Measurements from ENCODE around the gene LRRC25. TPM values are rescaled to one million over a fixed set of nuclear protein-coding genes. Genes with fewer than 3 reads are reported as not detected.
A peak's percentile ranks its signal among the peaks of the same experiment; 100 is the strongest.

LRRC25 gene
- total and polyA plus RNA-seq, 7 experiments from 2014 or later = 0.15 to 68.6 (median 0.76) TPM

DNA sequence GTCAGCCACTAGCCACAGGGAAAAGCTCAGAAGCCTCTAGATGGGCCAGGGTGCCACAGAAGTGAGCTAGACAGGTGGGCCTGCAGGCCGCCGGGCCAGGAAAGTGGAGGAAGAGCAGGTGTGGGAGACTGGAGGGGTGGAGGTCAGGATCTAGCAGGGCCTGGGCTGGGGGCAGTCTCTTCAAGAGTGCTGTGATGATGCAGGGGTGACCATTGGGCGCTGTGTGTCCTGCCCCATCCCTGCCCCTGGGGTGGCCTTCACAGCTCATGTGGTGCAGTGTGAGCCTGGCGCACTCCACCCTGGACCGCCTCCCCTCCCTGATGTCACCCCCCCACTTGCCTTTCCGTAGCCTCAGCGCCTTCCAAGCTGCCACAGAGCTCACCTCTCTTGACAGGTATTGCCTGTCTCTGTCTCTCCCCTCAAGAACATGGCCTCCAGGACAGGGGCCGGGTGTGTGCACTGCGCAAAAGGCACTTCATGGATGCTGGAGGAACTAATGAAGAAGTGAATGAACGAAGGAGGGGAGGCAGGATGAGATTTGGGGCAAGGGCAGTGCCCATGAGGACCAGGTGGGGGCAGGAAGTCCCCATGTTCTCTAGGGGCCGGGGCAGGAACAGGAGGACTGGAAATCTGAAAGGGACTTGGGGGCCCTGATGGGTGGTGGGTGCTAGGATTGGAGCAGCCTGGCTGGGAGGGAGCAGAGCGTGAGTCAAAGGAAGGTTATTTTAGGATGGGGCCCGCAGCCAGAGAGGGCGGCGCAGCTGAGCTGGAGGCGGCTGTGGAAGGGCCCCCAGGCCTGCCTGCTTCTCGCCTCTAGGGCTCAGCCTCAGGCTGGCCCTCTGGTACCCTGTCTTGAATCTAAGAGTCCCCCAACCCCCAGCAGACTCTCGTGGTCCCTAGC lies 28.3 kb upstream of the LRRC25 start:
- H3K9me3 ChIP-seq (ENCODE audit: control insufficient read depth in 2 of 3, low read length in 3 of 3) = no peaks in the 10 kb centered on the region
- Mint-ChIP-seq H3K4me1 (peaks cover 27 to 60% (median 46%) of the 10 kb centered on the region in 7 donors), H3K36me3 (peaks cover 0 to 6% (median 0%) of the 10 kb centered on the region in 5 donors), H3K27ac (peak overlapping the region in 8 of 9 donors; percentile 13 to 83 (median 55)), H3K27me3 (no peaks in the 10 kb centered on the region), H3K9me3 (no peaks in the 10 kb centered on the region), H3K4me3 (peak overlapping the region in 2 of 10 donors; percentile 22 to 27)
- peaks cover 33 to 63% of the 10 kb centered on the region in 2 donors for H3K4me1 ChIP-seq (ENCODE audit: control insufficient read depth in 2 of 2, insufficient read depth in 2 of 2, low read length in 2 of 2)
- ChIA-PET POLR2A (no interaction called here), CTCF (interaction anchor here (1.2 kb wide), 1 partner anchor 37 kb away, joined by 3 read pairs; no protein-coding TSS in a partner anchor)
- no peak for DNase-seq
- H3K4me3 ChIP-seq (ENCODE audit: low read length) = no peak overlapping the region
- H3K36me3 ChIP-seq (ENCODE audit: control insufficient read depth in 2 of 3, insufficient read depth in 3 of 3, low read length in 3 of 3) = no peaks in the 10 kb centered on the region
- ATAC-seq = no peak
- no peaks in the 10 kb centered on the region for H3K27me3 ChIP-seq (ENCODE audit: control insufficient read depth in 2 of 2, insufficient read depth in 2 of 2, low read length in 2 of 2)
- intact Hi-C loops (cut with micrococcal nuclease) = no loop called here
- peak overlapping the region; percentile 21 for H3K27ac ChIP-seq (ENCODE audit: low read depth, low read length)

DNA sequence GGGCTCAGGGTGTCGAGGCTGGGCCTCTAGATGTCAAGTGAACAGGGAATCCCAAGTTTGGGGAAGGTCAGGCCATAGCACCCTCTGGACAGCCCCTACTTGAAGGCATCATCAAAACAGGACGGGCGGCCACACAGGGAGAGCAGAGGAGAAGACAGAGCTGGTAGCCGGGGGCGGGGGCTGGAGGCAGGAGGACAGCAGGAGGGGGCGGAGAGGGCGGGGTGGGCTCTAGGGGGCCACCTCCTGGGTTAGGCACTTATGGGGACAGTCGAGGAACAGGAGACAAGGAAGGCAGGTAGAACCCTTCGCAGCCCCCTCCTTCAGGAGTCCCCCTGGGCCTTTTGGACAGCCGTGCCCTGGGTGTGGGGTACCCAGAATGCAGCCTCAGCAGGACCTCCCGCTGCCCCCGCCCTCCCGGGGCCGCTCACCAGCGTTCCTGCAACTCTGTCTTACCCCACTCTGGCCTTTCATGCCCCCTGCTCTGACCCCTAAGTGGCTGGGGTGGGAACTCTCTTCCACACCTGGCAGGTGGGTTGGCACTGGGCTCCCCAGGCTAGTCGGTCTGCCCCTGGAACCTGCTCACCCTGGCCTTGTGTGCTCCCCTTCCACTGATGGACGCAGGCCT lies 27.6 kb upstream of the LRRC25 start:
- Mint-ChIP-seq H3K27me3 (no peaks in the 10 kb centered on the region), H3K9me3 (no peaks in the 10 kb centered on the region), H3K4me1 (peaks cover 27 to 62% (median 49%) of the 10 kb centered on the region in 7 donors), H3K27ac (peak overlapping the region in 3 of 9 donors; percentile 26 to 62 (median 45)), H3K36me3 (peaks cover 0 to 8% (median 0%) of the 10 kb centered on the region in 5 donors), H3K4me3 (no peak overlapping the region)
- Histone ChIP-seq H3K27ac (ENCODE audit: low read depth, low read length) (no peak overlapping the region), H3K9me3 (ENCODE audit: control insufficient read depth in 2 of 3, low read length in 3 of 3) (no peaks in the 10 kb centered on the region), H3K4me1 (ENCODE audit: control insufficient read depth in 2 of 2, insufficient read depth in 2 of 2, low read length in 2 of 2) (peaks cover 27 to 60% of the 10 kb centered on the region in 2 donors), H3K27me3 (ENCODE audit: control insufficient read depth in 2 of 2, insufficient read depth in 2 of 2, low read length in 2 of 2) (no peaks in the 10 kb centered on the region), H3K36me3 (ENCODE audit: control insufficient read depth in 2 of 3, insufficient read depth in 3 of 3, low read length in 3 of 3) (no peaks in the 10 kb centered on the region), H3K4me3 (ENCODE audit: low read length) (no peak overlapping the region)
- ChIA-PET CTCF (interaction anchor here (1.1 kb wide), 1 partner anchor 14 kb away, joined by 3 read pairs; no protein-coding TSS in a partner anchor), POLR2A (interaction anchor here (1.2 kb wide), 1 partner anchor 12 kb away, joined by 4 read pairs; no protein-coding TSS in a partner anchor)
- ATAC-seq (no peak), DNase-seq (no peak)
- intact Hi-C loops (cut with micrococcal nuclease) = no loop called here

DNA sequence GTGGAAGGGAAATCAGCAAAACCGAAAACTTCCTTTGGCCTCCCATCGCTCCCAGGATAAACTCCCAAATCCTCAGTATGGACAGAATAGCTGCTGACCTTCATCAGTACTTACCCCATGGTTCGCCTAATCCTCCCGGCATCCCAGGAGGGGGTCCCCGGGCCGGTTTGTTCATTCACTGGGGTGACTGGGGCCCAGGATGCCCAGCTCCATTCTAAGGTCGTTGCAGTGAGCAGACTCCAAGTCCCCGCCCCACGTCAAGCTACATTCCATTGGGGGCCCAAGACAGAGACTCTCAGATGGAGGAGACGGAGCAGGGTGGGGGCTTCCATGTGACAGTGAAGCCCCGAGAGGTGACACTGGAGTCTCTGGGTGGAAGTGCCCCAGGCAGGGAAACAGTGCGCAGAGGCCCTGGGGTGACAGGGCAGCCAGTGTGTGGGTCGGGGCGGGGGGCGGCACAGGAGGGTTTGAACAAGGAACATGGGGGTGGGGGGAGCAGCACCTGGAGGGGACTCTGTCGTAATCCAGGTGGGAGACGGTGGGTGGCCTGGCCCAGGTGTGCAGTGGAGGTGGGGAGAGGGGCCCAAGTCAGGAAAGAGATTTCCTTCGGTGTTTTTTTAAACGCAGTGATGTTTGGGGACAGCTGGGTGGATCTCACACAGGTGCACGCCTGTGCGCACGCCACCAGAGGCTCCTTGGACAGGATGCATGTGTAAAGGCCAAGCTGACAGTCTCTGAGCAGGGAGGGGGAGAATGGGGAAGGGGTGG lies 26.9 kb upstream of the LRRC25 start:
- no peaks in the 10 kb centered on the region for H3K9me3 Mint-ChIP-seq
- intact Hi-C loops (cut with micrococcal nuclease) = no loop called here
- no peak overlapping the region for H3K27ac ChIP-seq (ENCODE audit: low read depth, low read length)
- no peak for DNase-seq
- H3K4me1 Mint-ChIP-seq = peaks cover 27 to 57% (median 44%) of the 10 kb centered on the region in 7 donors
- peaks cover 21 to 55% of the 10 kb centered on the region in 2 donors for H3K4me1 ChIP-seq (ENCODE audit: control insufficient read depth in 2 of 2, insufficient read depth in 2 of 2, low read length in 2 of 2)
- no peaks in the 10 kb centered on the region for H3K36me3 ChIP-seq (ENCODE audit: control insufficient read depth in 2 of 3, insufficient read depth in 3 of 3, low read length in 3 of 3)
- CTCF ChIA-PET = interaction anchor here (0.6 to 1.1 kb wide), 2 partner anchors 13 to 30 kb away, joined by 3 read pairs; no protein-coding TSS in a partner anchor
- no peaks in the 10 kb centered on the region for H3K27me3 Mint-ChIP-seq
- H3K27me3 ChIP-seq (ENCODE audit: control insufficient read depth in 2 of 2, insufficient read depth in 2 of 2, low read length in 2 of 2) = no peaks in the 10 kb centered on the region
- H3K36me3 Mint-ChIP-seq = peaks cover 0 to 8% (median 0%) of the 10 kb centered on the region in 5 donors
- no peak overlapping the region for H3K4me3 ChIP-seq (ENCODE audit: low read length)
- no peak for ATAC-seq
- H3K4me3 Mint-ChIP-seq = peak overlapping the region in 1 of 10 donors; percentile 14
- H3K9me3 ChIP-seq (ENCODE audit: control insufficient read depth in 2 of 3, low read length in 3 of 3) = no peaks in the 10 kb centered on the region
- POLR2A ChIA-PET = interaction anchor here (1.2 kb wide), 1 partner anchor 13 kb away, joined by 4 read pairs; no protein-coding TSS in a partner anchor
- H3K27ac Mint-ChIP-seq = peak overlapping the region in 2 of 9 donors; percentile 32 to 42

DNA sequence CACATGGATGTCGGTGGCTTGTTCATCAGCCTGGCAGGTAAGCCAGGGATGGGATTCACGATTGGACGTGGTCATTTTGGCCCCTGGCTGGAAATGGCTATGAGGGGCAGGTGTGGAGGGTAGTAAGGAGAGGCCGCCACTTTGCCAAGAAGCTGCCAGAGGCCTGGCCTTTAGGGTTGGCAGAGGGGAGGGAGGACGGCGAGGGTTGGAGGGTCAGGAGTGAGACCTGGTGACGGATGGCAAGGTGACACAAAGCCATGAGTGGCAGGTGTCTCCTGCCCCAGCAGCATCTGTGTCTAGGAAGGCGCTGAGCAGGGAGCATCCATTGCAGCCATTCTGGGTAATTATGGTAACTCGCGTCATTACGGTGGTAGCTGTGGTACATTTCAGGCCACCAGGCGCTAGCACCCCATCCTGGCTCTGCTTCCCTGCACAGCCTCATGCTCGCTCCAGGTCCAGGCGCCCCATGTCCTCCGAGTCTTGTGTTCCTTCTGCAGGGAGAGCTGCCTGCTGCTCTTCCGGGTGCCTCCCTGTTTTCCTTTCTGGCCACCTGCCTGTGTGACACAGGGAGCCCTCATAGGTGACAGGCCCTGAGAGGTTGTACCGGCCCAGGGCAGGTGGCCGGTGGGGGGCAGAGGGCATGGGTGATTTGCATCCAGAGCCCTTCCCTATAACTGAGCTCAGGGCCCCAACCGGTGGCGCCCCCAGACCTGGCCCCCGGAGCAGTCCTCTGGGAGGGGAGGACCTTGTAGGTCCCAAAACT lies 26.0 kb upstream of the LRRC25 start:
- Histone ChIP-seq H3K9me3 (ENCODE audit: control insufficient read depth in 2 of 3, low read length in 3 of 3) (no peaks in the 10 kb centered on the region), H3K4me1 (ENCODE audit: control insufficient read depth in 2 of 2, insufficient read depth in 2 of 2, low read length in 2 of 2) (peaks cover 27 to 56% of the 10 kb centered on the region in 2 donors), H3K27me3 (ENCODE audit: control insufficient read depth in 2 of 2, insufficient read depth in 2 of 2, low read length in 2 of 2) (peaks cover 0 to 2% of the 10 kb centered on the region in 2 donors), H3K36me3 (ENCODE audit: control insufficient read depth in 2 of 3, insufficient read depth in 3 of 3, low read length in 3 of 3) (no peaks in the 10 kb centered on the region), H3K27ac (ENCODE audit: low read depth, low read length) (no peak overlapping the region), H3K4me3 (ENCODE audit: low read length) (no peak overlapping the region)
- intact Hi-C loops (cut with micrococcal nuclease) = no loop called here
- ATAC-seq (no peak), DNase-seq (no peak)
- Mint-ChIP-seq H3K27ac (peak overlapping the region in 2 of 9 donors; percentile 60 to 90), H3K9me3 (no peaks in the 10 kb centered on the region), H3K4me3 (peak overlapping the region in 3 of 10 donors; percentile 47 to 92 (median 62)), H3K36me3 (peaks cover 0 to 8% (median 0%) of the 10 kb centered on the region in 5 donors), H3K27me3 (peaks cover 0 to 2% (median 0%) of the 10 kb centered on the region in 5 donors), H3K4me1 (peaks cover 32 to 63% (median 50%) of the 10 kb centered on the region in 7 donors)
- POLR2A ChIA-PET = interaction anchor here (0.8 to 1.2 kb wide), 2 partner anchors 14 to 277 kb away, joined by 3 to 4 read pairs; no protein-coding TSS in a partner anchor
- CTCF ChIA-PET = no interaction called here

DNA sequence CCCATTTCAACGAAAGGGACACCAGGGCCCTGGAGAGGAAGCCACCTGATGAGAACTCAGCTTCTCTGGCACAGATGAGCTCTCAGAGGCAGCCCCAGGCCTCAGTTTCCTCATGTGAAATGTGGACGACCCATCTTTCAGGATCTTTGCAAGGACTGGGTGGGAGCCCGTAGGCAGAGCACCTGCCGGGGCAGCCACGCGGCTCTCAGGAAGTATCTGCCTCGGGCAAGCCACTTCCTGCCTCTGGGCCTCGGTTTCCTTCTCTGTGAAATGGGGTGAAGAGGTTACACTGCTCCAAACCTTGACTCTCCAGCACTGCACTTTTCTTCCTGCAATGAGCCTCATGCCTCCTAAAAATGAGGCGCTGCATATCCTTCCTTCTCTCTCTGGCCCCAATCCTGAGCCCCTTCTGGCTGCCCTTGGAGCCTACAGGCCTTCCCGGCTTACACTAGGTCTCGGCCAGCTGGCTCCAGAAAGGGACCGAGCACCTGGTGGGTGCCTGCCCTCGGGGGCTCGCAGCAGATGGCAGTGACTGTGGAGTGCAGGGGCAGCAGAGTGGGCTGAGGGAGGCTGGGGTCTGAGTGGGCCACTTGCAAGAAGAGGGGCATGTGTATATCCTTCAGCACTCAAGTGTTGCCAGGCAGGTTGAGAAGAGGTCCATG lies 25.2 kb upstream of the LRRC25 start:
- Histone ChIP-seq H3K36me3 (ENCODE audit: control insufficient read depth in 2 of 3, insufficient read depth in 3 of 3, low read length in 3 of 3) (no peaks in the 10 kb centered on the region), H3K4me3 (ENCODE audit: low read length) (no peak overlapping the region), H3K27me3 (ENCODE audit: control insufficient read depth in 2 of 2, insufficient read depth in 2 of 2, low read length in 2 of 2) (peaks cover 0 to 3% of the 10 kb centered on the region in 2 donors), H3K4me1 (ENCODE audit: control insufficient read depth in 2 of 2, insufficient read depth in 2 of 2, low read length in 2 of 2) (peaks cover 35 to 58% of the 10 kb centered on the region in 2 donors), H3K27ac (ENCODE audit: low read depth, low read length) (no peak overlapping the region), H3K9me3 (ENCODE audit: control insufficient read depth in 2 of 3, low read length in 3 of 3) (no peaks in the 10 kb centered on the region)
- intact Hi-C loops (cut with micrococcal nuclease) = no loop called here
- ChIA-PET POLR2A (interaction anchor here (0.8 kb wide), 1 partner anchor 278 kb away, joined by 3 read pairs; no protein-coding TSS in a partner anchor), CTCF (interaction anchor here (0.6 to 0.7 kb wide), 2 partner anchors 143 to 866 kb away, joined by 3 to 4 read pairs; no protein-coding TSS in a partner anchor)
- peak overlapping the region in 5 of 10 donors; percentile 6 to 92 (median 49) for H3K4me3 Mint-ChIP-seq
- H3K27ac Mint-ChIP-seq = peak overlapping the region in 6 of 9 donors; percentile 31 to 90 (median 62)
- no peaks in the 10 kb centered on the region for H3K9me3 Mint-ChIP-seq
- H3K36me3 Mint-ChIP-seq = peaks cover 0 to 8% (median 0%) of the 10 kb centered on the region in 5 donors
- peaks cover 39 to 71% (median 58%) of the 10 kb centered on the region in 7 donors for H3K4me1 Mint-ChIP-seq
- ATAC-seq (no peak), DNase-seq (no peak)
- H3K27me3 Mint-ChIP-seq = peaks cover 0 to 9% (median 3%) of the 10 kb centered on the region in 5 donors

All from naive thymus-derived CD4-positive, alpha-beta T cell (primary cell).